Ecto neural progenitor cell (in vitro differentiated cells): ENCODE data around the gene TNRC18.
"Not testable (repeated sequence)": the region's sequence is repeated elsewhere in the genome, so short reads cannot be mapped to it uniquely, and the experiment has no call there.

Experiments used
- DNase-seq: peaks from one replicate; pipeline ENCODE4 v3.0.0-alpha.2; 2018; ENCODE audit warnings: low spot score

The TNRC18 gene

GRCh38 chr7:5377279-5377678 lies 46.4 kb downstream of the TNRC18 start:
- no peak for DNase-seq

- DNase-seq, result no peak
Observed at GRCh38 chr7:5375925-5376324, 47.7 kb downstream of the TNRC18 start.

GRCh38 chr7:5374464-5374863 lies 49.2 kb downstream of the TNRC18 start:
- no peak for DNase-seq

GRCh38 chr7:5373300-5373699 lies 50.3 kb downstream of the TNRC18 start:
- no peak for DNase-seq

- DNase-seq, result no peak
Observed at GRCh38 chr7:5370454-5371353, 52.9 kb downstream of the TNRC18 start.

- DNase-seq, result no peak
Observed at GRCh38 chr7:5367661-5368060, 56.0 kb downstream of the TNRC18 start.

GRCh38 chr7:5365976-5366625 lies 57.5 kb downstream of the TNRC18 start:
- peak; percentile 71 for DNase-seq

GRCh38 chr7:5363729-5364128 lies 59.9 kb downstream of the TNRC18 start:
- no peak for DNase-seq

GRCh38 chr7:5362466-5362865 lies 61.2 kb downstream of the TNRC18 start:
- no peak for DNase-seq

- DNase-seq, result no peak
Observed at GRCh38 chr7:5361446-5362127, 62.0 kb downstream of the TNRC18 start.

- DNase-seq, result no peak
Observed at GRCh38 chr7:5360971-5361370, 62.7 kb downstream of the TNRC18 start.

GRCh38 chr7:5360451-5360850 lies 63.2 kb downstream of the TNRC18 start:
- no peak for DNase-seq

GRCh38 chr7:5360021-5360420 lies 63.6 kb downstream of the TNRC18 start:
- DNase-seq, result not testable (repeated sequence)

- no peak for DNase-seq
Observed at GRCh38 chr7:5359344-5359743, 64.3 kb downstream of the TNRC18 start.

- DNase-seq, result no peak
Observed at GRCh38 chr7:5357951-5358350, 65.7 kb downstream of the TNRC18 start.

GRCh38 chr7:5356751-5357119 lies 66.9 kb downstream of the TNRC18 start:
- DNase-seq, result no peak

GRCh38 chr7:5354460-5355232 lies 69.0 kb downstream of the TNRC18 start:
- no peak for DNase-seq

- DNase-seq, result no peak
Observed at GRCh38 chr7:5352440-5353010, 71.1 kb downstream of the TNRC18 start.

- DNase-seq, result no peak
Observed at GRCh38 chr7:5351507-5352265, 71.9 kb downstream of the TNRC18 start.

- no peak for DNase-seq
Observed at GRCh38 chr7:5350600-5351385, 72.8 kb downstream of the TNRC18 start.
